ENCODE measurements around the gene KLHL20. TPM values are rescaled to one million over a fixed set of nuclear protein-coding genes. Genes with fewer than 3 reads are reported as not detected.

The KLHL20 gene
- total and polyA plus RNA-seq, 2 of the 8 experiments (the other 6 are each of a cell fraction or from before 2014, with no cell fraction given): 4.9 to 12.3 TPM

GRCh38 chr1:173757666-173758065 lies 42.9 kb downstream of the KLHL20 start (continued):
- TF ChIP-seq NANOG (IDR thresholded peaks at IDR 0.05; ENCODE audit: insufficient read depth, low read depth, low read length, poor library complexity, severe bottlenecking) (no peak), SP4 (IDR thresholded peaks at IDR 0.05; ENCODE audit: low read length) (no peak), TAF1 (IDR thresholded peaks at IDR 0.05; ENCODE audit: low read depth, low read length) (no peak)

All from H1 (cell line).